ENCODE results near the gene ZC3H12D.

The ZC3H12D gene

DNA sequence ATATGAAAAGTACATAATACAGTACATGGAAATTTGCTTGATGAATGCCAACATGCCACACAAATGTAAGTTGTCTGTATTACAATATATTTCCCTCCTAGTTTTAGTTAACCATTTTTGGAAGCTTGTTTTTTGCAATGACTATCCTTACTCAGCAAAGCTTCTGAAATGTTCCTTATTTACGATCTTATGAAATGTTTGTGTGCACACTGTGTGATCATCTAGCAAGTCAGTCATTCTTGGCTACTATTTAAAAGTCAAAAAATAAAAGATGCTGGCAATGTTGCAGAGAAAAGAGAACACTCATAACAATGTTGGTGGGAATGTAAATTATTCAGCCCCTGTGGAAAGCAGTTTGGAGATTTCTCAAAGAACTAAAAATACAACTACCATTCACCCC lies 50.9 kb downstream of the ZC3H12D start:
- DNase-seq (ENCODE audit: low spot score) = no peak
- no peak overlapping the region for H2AFZ ChIP-seq (ENCODE audit: low read length)
- no peak overlapping the region for H3K27ac ChIP-seq (replicated peaks; ENCODE audit: low read length)
- no peak overlapping the region for H3K4me3 ChIP-seq (ENCODE audit: low read length in 2 of 2)
- H3K4me1 ChIP-seq (ENCODE audit: control insufficient read depth in 2 of 2, insufficient read depth in 1 of 2, low read depth in 1 of 2, low read length in 2 of 2) = peaks cover 2 to 4% of the 10 kb centered on the region in 2 donors
- H3K79me1 ChIP-seq (ENCODE audit: low read depth, low read length) = no peaks in the 10 kb centered on the region
- H3K14ac ChIP-seq (ENCODE audit: low read length) = no peak overlapping the region
- no peaks in the 10 kb centered on the region for H3K9me3 ChIP-seq (replicated peaks in 1 of 2; ENCODE audit: control insufficient read depth in 2 of 2, insufficient read depth in 1 of 2, low read depth in 1 of 2, low read length in 2 of 2)
- H3K23ac ChIP-seq (ENCODE audit: low read depth, low read length, poor library complexity) = no peak overlapping the region
- no peaks in the 10 kb centered on the region for H3K36me3 ChIP-seq (replicated peaks in 1 of 2; ENCODE audit: control insufficient read depth in 2 of 2, insufficient read depth in 2 of 2, low read length in 2 of 2)
- H2BK12ac ChIP-seq (ENCODE audit: low read length) = no peak overlapping the region
- H3K4me2 ChIP-seq (ENCODE audit: insufficient read depth, low read length, poor library complexity, severe bottlenecking) = no peak overlapping the region
- H2BK120ac ChIP-seq (ENCODE audit: low read depth, low read length) = no peak overlapping the region
- no CpG with 5 or more reads among the region's 1 CpG for whole genome bisulfite sequencing, 2 donors (ENCODE audit: extremely low coverage in 2 of 2, insufficient read length in 2 of 2, insufficient replicate concordance in 1 of 2)
- H3K18ac ChIP-seq (ENCODE audit: low read length) = no peak overlapping the region
- no peaks in the 10 kb centered on the region for H3K27me3 ChIP-seq (ENCODE audit: control insufficient read depth in 3 of 3, insufficient read depth in 3 of 3, low read depth in 1 of 3, low read length in 3 of 3)
- H4K91ac ChIP-seq (ENCODE audit: low read depth, low read length, poor library complexity) = no peak overlapping the region
- no peak overlapping the region for H3K9ac ChIP-seq (ENCODE audit: low read depth, low read length, poor library complexity)
- no peak overlapping the region for H2BK15ac ChIP-seq (ENCODE audit: low read length)
- H4K8ac ChIP-seq (ENCODE audit: low read depth, low read length) = no peak overlapping the region
- no peak overlapping the region for H2BK5ac ChIP-seq (ENCODE audit: low read length)
- no peak overlapping the region for H2AK5ac ChIP-seq (ENCODE audit: low read depth, low read length)
- H3K4ac ChIP-seq (ENCODE audit: low read length) = no peak overlapping the region

DNA sequence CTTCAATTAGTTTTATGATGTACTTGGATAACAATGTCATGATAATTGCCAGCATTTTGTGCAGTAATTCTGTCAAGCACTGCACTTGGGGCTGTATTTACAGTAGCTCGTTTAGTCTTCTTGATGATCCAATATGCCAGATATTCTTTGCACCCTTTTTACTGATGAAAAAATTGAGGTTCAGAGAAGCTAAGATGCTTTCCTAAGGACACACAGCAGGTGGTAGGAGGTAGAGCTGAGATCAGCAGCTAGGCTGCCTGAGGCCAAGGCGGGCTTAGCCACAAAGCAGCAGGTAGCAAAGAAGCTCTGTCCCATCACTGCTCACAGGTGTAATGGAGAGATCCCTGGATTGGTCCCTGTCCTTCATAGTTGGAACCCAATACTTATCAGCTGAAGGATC lies 51.4 kb downstream of the ZC3H12D start:
- Histone ChIP-seq H3K4ac (ENCODE audit: low read length) (no peak overlapping the region), H2BK12ac (ENCODE audit: low read length) (no peak overlapping the region), H3K27me3 (ENCODE audit: control insufficient read depth in 3 of 3, insufficient read depth in 3 of 3, low read depth in 1 of 3, low read length in 3 of 3) (no peaks in the 10 kb centered on the region), H3K36me3 (replicated peaks in 1 of 2; ENCODE audit: control insufficient read depth in 2 of 2, insufficient read depth in 2 of 2, low read length in 2 of 2) (no peaks in the 10 kb centered on the region), H3K4me1 (ENCODE audit: control insufficient read depth in 2 of 2, insufficient read depth in 1 of 2, low read depth in 1 of 2, low read length in 2 of 2) (peaks cover 2 to 5% of the 10 kb centered on the region in 2 donors), H3K23ac (ENCODE audit: low read depth, low read length, poor library complexity) (no peak overlapping the region), H2AFZ (ENCODE audit: low read length) (no peak overlapping the region), H2AK5ac (ENCODE audit: low read depth, low read length) (no peak overlapping the region), H2BK15ac (ENCODE audit: low read length) (no peak overlapping the region), H3K4me2 (ENCODE audit: insufficient read depth, low read length, poor library complexity, severe bottlenecking) (no peak overlapping the region), H2BK120ac (ENCODE audit: low read depth, low read length) (no peak overlapping the region), H4K8ac (ENCODE audit: low read depth, low read length) (no peak overlapping the region), H3K9me3 (replicated peaks in 1 of 2; ENCODE audit: control insufficient read depth in 2 of 2, insufficient read depth in 1 of 2, low read depth in 1 of 2, low read length in 2 of 2) (no peaks in the 10 kb centered on the region), H3K18ac (ENCODE audit: low read length) (no peak overlapping the region), H3K9ac (ENCODE audit: low read depth, low read length, poor library complexity) (no peak overlapping the region), H3K79me1 (ENCODE audit: low read depth, low read length) (no peaks in the 10 kb centered on the region), H3K4me3 (ENCODE audit: low read length in 2 of 2) (peak overlapping the region in 1 of 2 donors; percentile 38), H3K14ac (ENCODE audit: low read length) (no peak overlapping the region), H3K27ac (replicated peaks; ENCODE audit: low read length) (no peak overlapping the region), H2BK5ac (ENCODE audit: low read length) (no peak overlapping the region), H4K91ac (ENCODE audit: low read depth, low read length, poor library complexity) (no peak overlapping the region)
- no CpG with 5 or more reads among the region's 2 CpGs for WGBS, 2 donors (ENCODE audit: extremely low coverage in 2 of 2, insufficient read length in 2 of 2, insufficient replicate concordance in 1 of 2)
- no peak for DNase-seq (ENCODE audit: low spot score)

DNA sequence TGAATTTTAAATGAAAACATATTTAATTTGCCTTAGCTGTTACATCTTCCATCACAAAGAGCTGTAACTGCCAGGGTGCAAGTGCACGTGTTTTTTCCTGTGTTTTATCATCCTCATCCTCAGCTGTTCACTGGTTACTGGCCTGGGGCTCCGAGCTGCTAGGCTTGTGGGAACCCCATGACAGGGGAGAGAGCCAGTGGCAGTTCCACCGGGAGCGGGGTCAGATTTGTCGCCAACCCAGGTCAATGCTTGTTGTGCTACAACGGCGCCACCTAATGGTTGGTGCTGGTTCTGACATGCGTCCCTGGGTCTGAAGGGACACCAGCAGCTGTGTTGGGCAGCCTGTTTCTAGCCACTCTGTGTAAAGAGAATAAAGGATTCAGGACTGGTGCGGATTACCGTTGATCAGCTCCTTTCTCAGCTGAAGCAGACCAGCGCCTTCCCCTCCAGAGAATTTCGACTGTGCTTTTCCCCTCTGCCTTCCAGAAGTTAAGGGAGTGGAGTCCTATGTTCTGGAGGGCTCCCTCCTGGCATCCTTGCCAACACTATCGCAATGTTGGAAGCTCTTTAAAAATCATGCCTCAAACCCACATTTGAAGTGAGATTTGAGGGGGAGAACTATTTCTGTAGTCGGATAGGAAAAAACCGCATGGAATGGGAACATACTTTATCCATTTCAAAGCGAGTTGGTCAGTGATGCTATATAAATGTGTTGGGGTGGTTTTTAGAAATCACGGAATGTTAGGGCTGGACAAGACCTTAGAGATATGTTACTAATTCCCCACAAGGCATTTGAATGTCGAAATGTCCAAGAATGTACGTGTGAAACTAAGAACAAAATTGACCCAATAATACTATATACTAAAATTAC lies 52.7 kb downstream of the ZC3H12D start:
- no peak overlapping the region for H2AK5ac ChIP-seq (ENCODE audit: low read depth, low read length)
- H2BK12ac ChIP-seq (ENCODE audit: low read length) = no peak overlapping the region
- H3K4me2 ChIP-seq (ENCODE audit: insufficient read depth, low read length, poor library complexity, severe bottlenecking) = no peak overlapping the region
- H2AFZ ChIP-seq (ENCODE audit: low read length) = peak overlapping the region; percentile 55
- H3K18ac ChIP-seq (ENCODE audit: low read length) = no peak overlapping the region
- no peaks in the 10 kb centered on the region for H3K27me3 ChIP-seq (ENCODE audit: control insufficient read depth in 3 of 3, insufficient read depth in 3 of 3, low read depth in 1 of 3, low read length in 3 of 3)
- H3K23ac ChIP-seq (ENCODE audit: low read depth, low read length, poor library complexity) = peak overlapping the region; percentile 40
- H3K14ac ChIP-seq (ENCODE audit: low read length) = no peak overlapping the region
- no peak overlapping the region for H3K4ac ChIP-seq (ENCODE audit: low read length)
- no CpG with 5 or more reads among the region's 19 CpGs for WGBS, 2 donors (ENCODE audit: extremely low coverage in 2 of 2, insufficient read length in 2 of 2, insufficient replicate concordance in 1 of 2)
- no peaks in the 10 kb centered on the region for H3K79me1 ChIP-seq (ENCODE audit: low read depth, low read length)
- H3K4me3 ChIP-seq (ENCODE audit: low read length in 2 of 2) = no peak overlapping the region
- DNase-seq (ENCODE audit: low spot score) = peak; percentile 93
- H4K91ac ChIP-seq (ENCODE audit: low read depth, low read length, poor library complexity) = no peak overlapping the region
- H2BK15ac ChIP-seq (ENCODE audit: low read length) = no peak overlapping the region
- no peak overlapping the region for H4K8ac ChIP-seq (ENCODE audit: low read depth, low read length)
- H3K9me3 ChIP-seq (replicated peaks in 1 of 2; ENCODE audit: control insufficient read depth in 2 of 2, insufficient read depth in 1 of 2, low read depth in 1 of 2, low read length in 2 of 2) = no peaks in the 10 kb centered on the region
- H2BK120ac ChIP-seq (ENCODE audit: low read depth, low read length) = no peak overlapping the region
- no peak overlapping the region for H3K9ac ChIP-seq (ENCODE audit: low read depth, low read length, poor library complexity)
- no peaks in the 10 kb centered on the region for H3K36me3 ChIP-seq (replicated peaks in 1 of 2; ENCODE audit: control insufficient read depth in 2 of 2, insufficient read depth in 2 of 2, low read length in 2 of 2)
- peaks cover 2 to 5% of the 10 kb centered on the region in 2 donors for H3K4me1 ChIP-seq (ENCODE audit: control insufficient read depth in 2 of 2, insufficient read depth in 1 of 2, low read depth in 1 of 2, low read length in 2 of 2)
- no peak overlapping the region for H2BK5ac ChIP-seq (ENCODE audit: low read length)
- H3K27ac ChIP-seq (replicated peaks; ENCODE audit: low read length) = no peak overlapping the region

DNA sequence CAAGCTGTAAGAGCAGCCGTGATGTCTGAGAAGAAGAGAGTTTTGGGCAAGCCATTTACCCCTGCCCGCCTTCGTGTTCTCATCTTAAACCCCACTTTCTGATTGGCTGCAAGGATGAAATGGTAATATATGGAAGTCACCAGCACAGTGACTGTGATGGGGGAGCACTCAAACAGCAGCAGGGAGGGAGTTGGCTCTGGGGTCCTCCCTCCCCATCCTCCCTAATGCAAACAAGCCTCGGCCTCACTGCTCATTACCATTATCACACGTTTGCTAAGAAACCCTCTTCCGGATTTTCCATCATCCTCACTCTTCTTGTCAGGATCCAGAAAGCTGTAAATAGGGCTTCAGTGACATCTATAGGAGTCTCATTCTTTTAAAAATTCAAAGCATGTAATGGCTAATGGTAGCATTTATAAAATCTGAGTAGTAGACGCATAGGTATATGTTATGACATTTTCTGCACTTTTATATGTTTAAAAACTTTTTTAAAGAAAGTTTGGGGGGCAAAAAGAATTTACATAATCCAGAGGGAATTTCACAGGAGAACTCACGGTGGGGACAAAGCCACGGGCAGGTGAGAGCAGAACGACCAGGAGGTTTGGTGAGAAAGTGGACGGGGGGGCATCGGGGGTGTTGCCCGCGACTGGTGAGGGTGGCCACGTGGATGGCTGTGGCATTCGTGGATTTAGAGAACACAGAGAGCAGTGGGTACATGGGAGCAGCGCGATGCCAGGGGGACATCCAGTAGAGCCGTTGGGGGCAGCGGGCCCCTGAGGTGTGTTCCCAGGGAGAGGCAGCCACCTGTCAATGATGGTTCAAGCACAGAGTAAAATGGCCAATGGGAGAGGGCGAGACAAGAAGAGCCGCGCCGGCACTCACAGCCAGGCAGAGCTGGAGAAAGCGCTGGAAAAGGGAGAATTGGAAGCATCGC lies 55.1 kb downstream of the ZC3H12D start:
- peaks cover 2% of the 10 kb centered on the region for H3K79me1 ChIP-seq (ENCODE audit: low read depth, low read length)
- H3K36me3 ChIP-seq (replicated peaks in 1 of 2; ENCODE audit: control insufficient read depth in 2 of 2, insufficient read depth in 2 of 2, low read length in 2 of 2) = no peaks in the 10 kb centered on the region
- no peak overlapping the region for H2BK12ac ChIP-seq (ENCODE audit: low read length)
- no peak overlapping the region for H3K4me2 ChIP-seq (ENCODE audit: insufficient read depth, low read length, poor library complexity, severe bottlenecking)
- DNase-seq (ENCODE audit: low spot score) = no peak
- no peak overlapping the region for H3K4ac ChIP-seq (ENCODE audit: low read length)
- no peak overlapping the region for H3K27ac ChIP-seq (replicated peaks; ENCODE audit: low read length)
- no peak overlapping the region for H3K9ac ChIP-seq (ENCODE audit: low read depth, low read length, poor library complexity)
- H2BK5ac ChIP-seq (ENCODE audit: low read length) = no peak overlapping the region
- no peak overlapping the region for H3K23ac ChIP-seq (ENCODE audit: low read depth, low read length, poor library complexity)
- H3K18ac ChIP-seq (ENCODE audit: low read length) = peak overlapping the region; percentile 2
- H3K14ac ChIP-seq (ENCODE audit: low read length) = no peak overlapping the region
- peaks cover 2 to 5% of the 10 kb centered on the region in 2 donors for H3K4me1 ChIP-seq (ENCODE audit: control insufficient read depth in 2 of 2, insufficient read depth in 1 of 2, low read depth in 1 of 2, low read length in 2 of 2)
- H3K9me3 ChIP-seq (replicated peaks in 1 of 2; ENCODE audit: control insufficient read depth in 2 of 2, insufficient read depth in 1 of 2, low read depth in 1 of 2, low read length in 2 of 2) = no peaks in the 10 kb centered on the region
- H4K91ac ChIP-seq (ENCODE audit: low read depth, low read length, poor library complexity) = no peak overlapping the region
- no peak overlapping the region for H2BK120ac ChIP-seq (ENCODE audit: low read depth, low read length)
- H3K4me3 ChIP-seq (ENCODE audit: low read length in 2 of 2) = peak overlapping the region in 1 of 2 donors; percentile 26
- H2BK15ac ChIP-seq (ENCODE audit: low read length) = no peak overlapping the region
- H2AK5ac ChIP-seq (ENCODE audit: low read depth, low read length) = no peak overlapping the region
- H2AFZ ChIP-seq (ENCODE audit: low read length) = peak overlapping the region; percentile 75
- WGBS, 2 donors (ENCODE audit: extremely low coverage in 2 of 2, insufficient read length in 2 of 2, insufficient replicate concordance in 1 of 2) = no CpG with 5 or more reads among the region's 26 CpGs
- H3K27me3 ChIP-seq (ENCODE audit: control insufficient read depth in 3 of 3, insufficient read depth in 3 of 3, low read depth in 1 of 3, low read length in 3 of 3) = no peaks in the 10 kb centered on the region
- no peak overlapping the region for H4K8ac ChIP-seq (ENCODE audit: low read depth, low read length)
